CD4-positive, alpha-beta memory T cell (primary cell): ENCODE data around the gene HCAR2. TPM values are rescaled to one million over a fixed set of nuclear protein-coding genes. Genes with fewer than 3 reads are reported as not detected.
"Not testable (repeated sequence)": the region's sequence is repeated elsewhere in the genome, so short reads cannot be mapped to it uniquely, and the experiment has no call there.

Experiments used
- CTCF ChIA-PET: fragments of 350-600 bp; sonication (Branson Sonifier 250); formaldehyde crosslinking; loops from one replicate; lab custom pipeline; 2021; ENCODE audit warnings: inconsistent platforms; ENCODE audit not compliant: partially characterized antibody; lab: Charles Lee
- POLR2A ChIA-PET: fragments of 350-600 bp; sonication (Branson Sonifier 250); formaldehyde crosslinking; loops from one replicate; lab custom pipeline; 2021; ENCODE audit not compliant: partially characterized antibody; lab: Charles Lee
- DNase-seq, 5 donors: peaks; one replicate each; pipeline versions ENCODE4 v3.0.0 to v3.0.0-alpha.2; 2020 to 2022; ENCODE audit warnings: mixed read lengths in 1 of 5
- H3K27ac ChIP-seq: one replicate; pipeline ENCODE4 v1.7.0; 2013; ENCODE audit warnings: low read depth, low read length
- H3K27me3 ChIP-seq: 2 replicates; pipeline ENCODE4 v1.7.0; 2013; ENCODE audit warnings: mild to moderate bottlenecking, low read length, moderate library complexity; ENCODE audit not compliant: insufficient read depth
- H3K36me3 ChIP-seq: 2 replicates; pipeline ENCODE4 v1.7.0; 2013; ENCODE audit warnings: mild to moderate bottlenecking, low read length, moderate library complexity; ENCODE audit not compliant: insufficient read depth
- H3K4me1 ChIP-seq: 2 replicates; pipeline ENCODE4 v1.7.0; 2013; ENCODE audit warnings: mild to moderate bottlenecking, low read length, moderate library complexity; ENCODE audit not compliant: insufficient read depth
- H3K4me3 ChIP-seq, 2 donors: one replicate each; pipeline ENCODE4 v1.7.0; 2013; ENCODE audit warnings: low read length in 2 of 2, mild to moderate bottlenecking in 1 of 2
- H3K9me3 ChIP-seq, 2 donors: one replicate each; pipeline ENCODE4 v1.7.0; 2013; ENCODE audit warnings: low read length in 2 of 2, control low read depth in 1 of 2; ENCODE audit not compliant: control insufficient read depth in 1 of 2
- H3K27ac Mint-ChIP-seq, 7 donors: one replicate each; pipeline ENCODE4 v1.8.0; 2020 to 2021; ENCODE audit warnings: mixed read lengths in 7 of 7, mild to moderate bottlenecking in 6 of 7, inconsistent platforms in 3 of 7, moderate library complexity in 3 of 7
- H3K27me3 Mint-ChIP-seq, 2 donors: one replicate each; pipeline ENCODE4 v1.8.0; 2020 to 2021; ENCODE audit warnings: mixed read lengths in 2 of 2
- H3K36me3 Mint-ChIP-seq, 2 donors: one replicate each; pipeline ENCODE4 v1.8.0; 2020 to 2021; ENCODE audit warnings: mixed read lengths in 2 of 2, inconsistent platforms in 1 of 2, mild to moderate bottlenecking in 1 of 2
- H3K4me1 Mint-ChIP-seq, 4 donors: one replicate each; pipeline ENCODE4 v1.8.0; 2020 to 2021; ENCODE audit warnings: mixed read lengths in 4 of 4, mild to moderate bottlenecking in 1 of 4
- H3K4me3 Mint-ChIP-seq, 8 donors: one replicate each; pipeline ENCODE4 v1.8.0; 2020 to 2021; ENCODE audit warnings: mixed read lengths in 8 of 8, mild to moderate bottlenecking in 7 of 8, moderate library complexity in 6 of 8, inconsistent platforms in 3 of 8
- H3K9me3 Mint-ChIP-seq, 8 donors: one replicate each; pipeline ENCODE4 v1.8.0; 2020 to 2021; ENCODE audit warnings: mixed read lengths in 8 of 8, mild to moderate bottlenecking in 5 of 8, inconsistent platforms in 3 of 8, moderate library complexity in 1 of 8
- intact Hi-C: fragments of 100-400 bp; cut with micrococcal nuclease; formaldehyde crosslinking; loops from one replicate; pipeline ENCODE4 v1.15.1; 2023
- polyA plus RNA-seq, 2 donors: library from polyadenylated mRNA; unstranded; fragments of 300-500 nt; fragmentation: Illumina TruSeq; gene quantifications; one replicate each; pipeline ENCODE4 v1.2.3, GENCODE V29; 2021
- total RNA-seq, 2 experiments: library from RNA; stranded (reverse); gene quantifications; one replicate each; pipeline ENCODE4 v1.2.3, GENCODE V29; 2021

The HCAR2 gene
- total and polyA plus RNA-seq, 4 experiments from 2014 or later: not detected

- Mint-ChIP-seq H3K36me3 (no peaks in the 10 kb centered on the region), H3K27me3 (no peaks in the 10 kb centered on the region), H3K4me1 (no peaks in the 10 kb centered on the region), H3K27ac (peak overlapping the region in 2 of 7 donors; percentile 4 to 84), H3K4me3 (no peak overlapping the region), H3K9me3 (no peaks in the 10 kb centered on the region)
- CTCF ChIA-PET: no interaction called here
- Histone ChIP-seq H3K9me3 (no peaks in the 10 kb centered on the region), H3K27me3 (no peaks in the 10 kb centered on the region), H3K36me3 (no peaks in the 10 kb centered on the region), H3K4me3 (no peak overlapping the region), H3K4me1 (no peaks in the 10 kb centered on the region), H3K27ac (no peak overlapping the region)
- intact Hi-C loops: no loop called here
- POLR2A ChIA-PET: no interaction called here
- DNase-seq: no peak
These were observed 37.8 kb downstream of the HCAR2 start for GRCh38 chr12:122665349-122665748.

DNA sequence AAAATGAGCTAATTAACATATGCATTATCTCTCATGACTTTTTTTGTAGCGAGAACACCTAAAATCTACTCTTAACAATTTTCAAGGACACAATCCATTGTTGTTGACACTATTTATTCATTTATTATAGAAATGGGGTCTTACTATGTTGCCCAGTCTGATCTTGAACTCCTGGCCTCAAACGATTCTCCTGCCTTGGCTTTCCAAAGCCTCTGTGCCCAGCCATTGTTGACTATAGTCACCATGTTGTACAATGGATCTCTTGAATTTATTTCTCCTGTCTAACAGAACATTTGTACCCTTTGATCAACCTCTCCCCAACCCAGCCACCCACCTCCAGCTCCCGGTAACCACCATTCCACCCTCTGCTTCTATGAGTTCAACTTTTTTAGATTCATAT is 41.2 kb downstream of the HCAR2 start:
- Histone ChIP-seq H3K4me3 (no peak overlapping the region), H3K4me1 (no peaks in the 10 kb centered on the region), H3K27me3 (no peaks in the 10 kb centered on the region), H3K27ac (no peak overlapping the region), H3K9me3 (no peaks in the 10 kb centered on the region), H3K36me3 (no peaks in the 10 kb centered on the region)
- no peaks in the 10 kb centered on the region for H3K36me3 Mint-ChIP-seq
- H3K4me3 Mint-ChIP-seq: no peak overlapping the region
- no peak for DNase-seq
- intact Hi-C loops: no loop called here
- POLR2A ChIA-PET: no interaction called here
- CTCF ChIA-PET: no interaction called here
- H3K9me3 Mint-ChIP-seq: no peaks in the 10 kb centered on the region
- H3K27me3 Mint-ChIP-seq: no peaks in the 10 kb centered on the region
- no peak overlapping the region for H3K27ac Mint-ChIP-seq
- no peaks in the 10 kb centered on the region for H3K4me1 Mint-ChIP-seq

DNA sequence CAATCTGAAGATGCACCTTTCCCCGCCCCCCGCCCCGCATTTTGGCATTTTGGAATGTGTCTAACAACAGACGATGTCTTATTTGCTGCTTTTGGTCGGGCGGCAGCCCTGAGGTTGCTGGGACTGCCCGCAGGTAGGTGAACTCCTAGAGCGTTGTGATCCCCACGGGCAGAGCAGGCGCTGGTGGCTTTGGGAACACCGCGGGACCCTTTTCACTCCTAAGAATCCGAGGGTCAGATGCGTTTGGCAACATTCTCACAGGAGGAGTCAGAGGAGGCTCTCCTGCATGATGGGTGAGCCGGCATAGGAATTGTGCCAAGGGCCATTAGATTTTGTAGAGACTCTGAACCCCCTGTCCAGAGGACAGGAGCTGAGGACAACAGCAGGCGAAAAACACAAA is 41.9 kb downstream of the HCAR2 start:
- Mint-ChIP-seq H3K4me3 (no peak overlapping the region), H3K4me1 (no peaks in the 10 kb centered on the region), H3K36me3 (no peaks in the 10 kb centered on the region), H3K27ac (no peak overlapping the region), H3K9me3 (no peaks in the 10 kb centered on the region), H3K27me3 (no peaks in the 10 kb centered on the region)
- POLR2A ChIA-PET: no interaction called here
- Histone ChIP-seq H3K9me3 (no peaks in the 10 kb centered on the region), H3K4me3 (no peak overlapping the region), H3K27ac (no peak overlapping the region), H3K4me1 (no peaks in the 10 kb centered on the region), H3K36me3 (no peaks in the 10 kb centered on the region), H3K27me3 (no peaks in the 10 kb centered on the region)
- DNase-seq: no peak
- CTCF ChIA-PET: no interaction called here
- intact Hi-C loops: no loop called here

GRCh38 chr12:122659579-122659978 is 43.6 kb downstream of the HCAR2 start:
- Mint-ChIP-seq H3K36me3 (no peaks in the 10 kb centered on the region), H3K27me3 (no peaks in the 10 kb centered on the region), H3K4me1 (no peaks in the 10 kb centered on the region), H3K4me3 (no peak overlapping the region), H3K9me3 (no peaks in the 10 kb centered on the region), H3K27ac (peak overlapping the region in 1 of 7 donors; percentile 73)
- no peak overlapping the region for H3K4me3 ChIP-seq
- H3K4me1 ChIP-seq: no peaks in the 10 kb centered on the region
- ChIA-PET POLR2A (no interaction called here), CTCF (no interaction called here)
- no peaks in the 10 kb centered on the region for H3K27me3 ChIP-seq
- H3K9me3 ChIP-seq: no peaks in the 10 kb centered on the region
- no peak overlapping the region for H3K27ac ChIP-seq
- intact Hi-C loops: no loop called here
- no peaks in the 10 kb centered on the region for H3K36me3 ChIP-seq
- DNase-seq: no peak

DNA sequence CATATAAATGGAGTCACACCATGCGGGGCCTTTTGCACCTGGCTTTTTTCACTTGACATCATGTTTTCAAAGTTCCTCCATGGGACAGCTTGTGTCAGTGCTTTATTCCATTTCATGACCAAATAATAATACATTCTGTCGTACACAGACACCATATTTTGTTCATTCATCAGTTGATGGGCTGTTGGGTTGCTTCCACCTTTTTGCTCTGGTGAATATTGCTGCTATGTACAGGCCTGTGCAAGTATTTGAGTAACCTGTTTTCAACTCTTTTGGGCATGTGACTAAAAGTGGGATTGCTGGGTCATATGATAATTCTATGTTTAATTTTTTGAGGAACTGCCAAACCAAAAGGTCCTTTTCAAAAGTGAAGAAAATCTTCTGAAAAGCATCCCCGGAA is 46.9 kb downstream of the HCAR2 start:
- Histone ChIP-seq H3K27me3 (no peaks in the 10 kb centered on the region), H3K36me3 (no peaks in the 10 kb centered on the region), H3K4me1 (no peaks in the 10 kb centered on the region), H3K27ac (no peak overlapping the region), H3K9me3 (no peaks in the 10 kb centered on the region), H3K4me3 (no peak overlapping the region)
- ChIA-PET CTCF (no interaction called here), POLR2A (no interaction called here)
- Mint-ChIP-seq H3K36me3 (no peaks in the 10 kb centered on the region), H3K4me1 (no peaks in the 10 kb centered on the region), H3K9me3 (no peaks in the 10 kb centered on the region), H3K27me3 (no peaks in the 10 kb centered on the region), H3K27ac (no peak overlapping the region), H3K4me3 (no peak overlapping the region)
- intact Hi-C loops: no loop called here
- no peak for DNase-seq

DNA sequence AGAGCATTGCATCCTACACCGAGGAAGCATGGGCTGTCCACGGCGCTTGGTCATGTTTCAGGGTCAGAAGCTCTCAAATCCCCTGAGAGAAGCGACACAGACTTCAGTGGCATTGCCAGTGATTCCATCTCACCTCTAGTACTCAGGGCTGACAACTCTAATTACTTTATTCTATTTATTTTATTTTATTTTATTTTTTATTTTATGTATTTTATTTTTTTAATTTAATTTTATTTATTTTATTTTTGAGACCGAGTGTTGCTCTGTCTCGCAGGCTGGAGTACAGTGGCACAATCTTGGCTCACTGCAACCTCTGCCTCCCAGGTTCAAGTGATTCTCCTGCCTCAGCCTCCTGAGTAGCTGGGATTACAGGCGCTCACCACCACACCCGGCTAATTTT is 49.9 kb downstream of the HCAR2 start:
- POLR2A ChIA-PET: not testable (repeated sequence)

DNA sequence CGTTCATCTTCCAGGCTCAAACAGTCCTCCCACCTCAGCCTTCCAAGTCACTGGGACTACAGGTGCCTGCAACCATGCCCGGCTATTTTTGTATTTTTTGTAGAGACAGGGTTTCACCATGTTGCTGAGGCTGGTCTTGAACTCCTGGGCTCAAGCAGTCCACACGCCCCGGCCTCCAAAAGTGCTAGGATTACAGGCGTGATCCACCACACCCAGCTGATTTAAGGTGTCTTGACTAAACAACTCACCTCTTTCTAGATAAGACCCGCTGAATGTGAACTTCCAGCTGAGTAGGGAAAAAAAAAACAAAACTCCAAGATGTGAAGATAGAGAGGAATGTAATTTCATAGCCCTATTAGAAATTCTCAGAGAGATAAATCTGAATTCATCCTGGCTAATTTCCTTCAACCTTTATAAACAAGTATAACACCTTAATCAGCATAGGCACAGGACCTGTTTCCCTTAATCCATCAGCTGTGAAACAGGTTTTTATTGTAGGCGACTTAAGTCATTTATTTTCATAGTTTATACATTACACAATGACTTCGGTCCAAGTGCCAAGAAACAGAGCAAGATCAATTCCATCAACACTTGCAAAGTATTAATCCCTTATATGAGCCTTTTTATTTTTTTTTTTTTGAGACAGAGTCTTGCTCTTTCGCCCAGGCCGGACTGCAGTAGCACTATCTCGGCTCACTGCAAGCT is 51.5 kb downstream of the HCAR2 start:
- H3K36me3 ChIP-seq: no peaks in the 10 kb centered on the region
- Mint-ChIP-seq H3K27ac (no peak overlapping the region), H3K4me3 (no peak overlapping the region), H3K27me3 (peaks cover 0 to 1% of the 10 kb centered on the region in 2 donors), H3K9me3 (no peaks in the 10 kb centered on the region), H3K36me3 (no peaks in the 10 kb centered on the region), H3K4me1 (peaks cover 4 to 7% (median 5%) of the 10 kb centered on the region in 4 donors)
- no peaks in the 10 kb centered on the region for H3K9me3 ChIP-seq
- no peak for DNase-seq
- POLR2A ChIA-PET: no interaction called here
- no peaks in the 10 kb centered on the region for H3K4me1 ChIP-seq
- intact Hi-C loops: no loop called here
- CTCF ChIA-PET: no interaction called here
- no peak overlapping the region for H3K27ac ChIP-seq
- no peaks in the 10 kb centered on the region for H3K27me3 ChIP-seq
- no peak overlapping the region for H3K4me3 ChIP-seq

More for the DNA sequence above, 49.9 kb downstream of the HCAR2 start:
- H3K27ac Mint-ChIP-seq, H3K36me3 Mint-ChIP-seq, H3K4me1 Mint-ChIP-seq, H3K27ac ChIP-seq, H3K4me3 ChIP-seq, H3K4me3 Mint-ChIP-seq, H3K9me3 ChIP-seq, DNase-seq, H3K27me3 Mint-ChIP-seq, H3K27me3 ChIP-seq, CTCF ChIA-PET, intact Hi-C loops, H3K9me3 Mint-ChIP-seq, H3K36me3 ChIP-seq, H3K4me1 ChIP-seq: not testable (repeated sequence)
